Mesenchymal stem cell (in vitro differentiated cells and primary cell): ENCODE results near the gene ZFAND2A.
A peak's percentile ranks its signal among the peaks of the same experiment; 100 is the strongest.
"Not testable (repeated sequence)": the region's sequence is repeated elsewhere in the genome, so short reads cannot be mapped to it uniquely, and the experiment has no call there.

Experiments used
- DNase-seq: peaks from one replicate; pipeline ENCODE4 v3.0.0-alpha.2; 2013
- H2AFZ ChIP-seq: one replicate; pipeline ENCODE4 v1.6.1; 2013; ENCODE audit warnings: low read depth, mild to moderate bottlenecking, control low read depth, inconsistent platforms, low read length, moderate library complexity
- H2AK5ac ChIP-seq: 2 replicates; pipeline ENCODE4 v1.6.1; 2013; ENCODE audit warnings: low read length, moderate library complexity, mild to moderate bottlenecking, inconsistent platforms; ENCODE audit not compliant: severe bottlenecking
- H2BK120ac ChIP-seq: one replicate; pipeline ENCODE4 v1.6.1; 2013; ENCODE audit warnings: low read depth, mild to moderate bottlenecking, inconsistent platforms, low read length, moderate library complexity
- H2BK12ac ChIP-seq, 2 experiments: one replicate each; pipeline ENCODE4 v1.6.1; 2013; ENCODE audit warnings: inconsistent platforms in 2 of 2, low read length in 2 of 2, mild to moderate bottlenecking in 2 of 2, moderate library complexity in 2 of 2, control low read depth in 1 of 2
- H2BK15ac ChIP-seq: one replicate; pipeline ENCODE4 v1.6.1; 2013; ENCODE audit warnings: mild to moderate bottlenecking, low read depth, inconsistent platforms; ENCODE audit not compliant: poor library complexity, severe bottlenecking
- H2BK5ac ChIP-seq: 2 replicates; pipeline ENCODE4 v1.6.1; 2013; ENCODE audit warnings: low read depth, mild to moderate bottlenecking, low read length, control low read depth, inconsistent platforms; ENCODE audit not compliant: poor library complexity, severe bottlenecking
- H3K14ac ChIP-seq, 2 experiments: one replicate each; pipeline ENCODE4 v1.6.1; 2013; ENCODE audit warnings: inconsistent platforms in 2 of 2, low read length in 2 of 2, control low read depth in 1 of 2, mild to moderate bottlenecking in 1 of 2, moderate library complexity in 1 of 2
- H3K18ac ChIP-seq, 2 experiments: one replicate each; pipeline ENCODE4 v1.6.1; 2013; ENCODE audit warnings: inconsistent platforms in 2 of 2, low read length in 2 of 2, control low read depth in 1 of 2, low read depth in 1 of 2, mild to moderate bottlenecking in 1 of 2
- H3K23ac ChIP-seq, 2 experiments: one replicate each; pipeline ENCODE4 v1.6.1; 2013; ENCODE audit warnings: inconsistent platforms in 2 of 2, low read length in 2 of 2, mild to moderate bottlenecking in 2 of 2, moderate library complexity in 2 of 2, control low read depth in 1 of 2
- H3K27ac ChIP-seq: 2 replicates; pipeline ENCODE4 v1.5.1; 2013; ENCODE audit warnings: mild to moderate bottlenecking, moderate library complexity, low read length, control low read depth, inconsistent platforms; ENCODE audit not compliant: poor library complexity, severe bottlenecking
- H3K27me3 ChIP-seq, 2 experiments: 2 replicates each; pipeline versions ENCODE4 v1.6.1 to v1.7.0; 2013; ENCODE audit warnings: low read length in 2 of 2, mild to moderate bottlenecking in 2 of 2, moderate library complexity in 2 of 2, control low read depth in 1 of 2, inconsistent platforms in 1 of 2; ENCODE audit not compliant: control insufficient read depth in 1 of 2, insufficient read depth in 1 of 2
- H3K36me3 ChIP-seq, 2 experiments: 2 replicates each; pipeline versions ENCODE4 v1.6.1 to v1.7.0; 2013; ENCODE audit warnings: low read length in 2 of 2, control low read depth in 1 of 2, inconsistent platforms in 1 of 2, low read depth in 1 of 2, mild to moderate bottlenecking in 1 of 2; ENCODE audit not compliant: insufficient read depth in 2 of 2, control insufficient read depth in 1 of 2
- H3K4ac ChIP-seq, 2 experiments: one replicate each; pipeline ENCODE4 v1.6.1; 2013; ENCODE audit warnings: inconsistent platforms in 2 of 2, low read length in 2 of 2, mild to moderate bottlenecking in 2 of 2, moderate library complexity in 2 of 2, control low read depth in 1 of 2, low read depth in 1 of 2
- H3K4me1 ChIP-seq: 2 replicates; pipeline ENCODE4 v1.6.1; 2013; ENCODE audit warnings: low read depth, low read length, control low read depth; ENCODE audit not compliant: control insufficient read depth, insufficient read depth
- H3K4me2 ChIP-seq: 2 replicates; pipeline ENCODE4 v1.6.1; 2013; ENCODE audit warnings: low read length, mild to moderate bottlenecking, inconsistent platforms; ENCODE audit not compliant: poor library complexity, severe bottlenecking
- H3K4me3 ChIP-seq, 2 experiments: 2 replicates each; pipeline versions ENCODE4 v1.5.1 to v1.7.0; 2013; ENCODE audit warnings: low read length in 2 of 2, mild to moderate bottlenecking in 2 of 2, control low read depth in 1 of 2, low read depth in 1 of 2; ENCODE audit not compliant: insufficient read depth in 1 of 2
- H3K79me1 ChIP-seq: replicated peaks from 2 replicates; pipeline ENCODE4 v1.6.1; 2013; ENCODE audit warnings: mild to moderate bottlenecking, control low read depth, low read length, inconsistent platforms; ENCODE audit not compliant: poor library complexity, severe bottlenecking
- H3K9ac ChIP-seq: 2 replicates; pipeline ENCODE4 v1.7.0; 2013; ENCODE audit warnings: mild to moderate bottlenecking, low read length, moderate library complexity
- H3K9me3 ChIP-seq: 2 replicates; pipeline ENCODE4 v1.7.0; 2013; ENCODE audit warnings: mild to moderate bottlenecking, low read length; ENCODE audit not compliant: control insufficient read depth
- H4K8ac ChIP-seq: one replicate; pipeline ENCODE4 v1.6.1; 2013; ENCODE audit warnings: inconsistent platforms, mild to moderate bottlenecking, low read length, moderate library complexity
- H4K91ac ChIP-seq: one replicate; pipeline ENCODE4 v1.6.1; 2013; ENCODE audit warnings: mild to moderate bottlenecking, low read length, inconsistent platforms
- WGBS: methylation state at CpG from one replicate; pipeline ENCODE4 v1.1.7; 2013; ENCODE audit warnings: mixed read lengths; 5-methylcytosine and 5-hydroxymethylcytosine counted together

ZFAND2A gene

GRCh38 chr7:1202914-1203313 is 42.9 kb upstream of the ZFAND2A start:
- H4K91ac ChIP-seq, H3K23ac ChIP-seq, H2BK15ac ChIP-seq, H3K14ac ChIP-seq, H3K9ac ChIP-seq, H2BK120ac ChIP-seq, H2BK5ac ChIP-seq, H3K79me1 ChIP-seq, H3K4ac ChIP-seq, H3K27ac ChIP-seq, H3K18ac ChIP-seq, H2BK12ac ChIP-seq, H3K4me2 ChIP-seq, H2AFZ ChIP-seq, DNase-seq, H3K4me3 ChIP-seq, H3K36me3 ChIP-seq, H2AK5ac ChIP-seq, H4K8ac ChIP-seq, H3K4me1 ChIP-seq, H3K9me3 ChIP-seq: not testable (repeated sequence)
- H3K27me3 ChIP-seq = peaks cover 17 to 31% of the 10 kb centered on the region in 2 experiments
- 98% methylated on average over 5 of the region's 6 CpGs for WGBS

GRCh38 chr7:1201916-1202315 is 41.9 kb upstream of the ZFAND2A start:
- Histone ChIP-seq H2BK15ac (no peak overlapping the region), H2AFZ (no peak overlapping the region), H4K91ac (no peak overlapping the region), H2BK120ac (no peak overlapping the region), H3K27ac (no peak overlapping the region), H3K9ac (no peak overlapping the region), H2BK5ac (no peak overlapping the region), H2BK12ac (no peak overlapping the region), H3K79me1 (no peaks in the 10 kb centered on the region), H3K4me3 (no peak overlapping the region), H3K4ac (no peak overlapping the region), H3K4me2 (no peak overlapping the region), H2AK5ac (no peak overlapping the region), H3K36me3 (no peaks in the 10 kb centered on the region), H3K23ac (no peak overlapping the region), H3K18ac (no peak overlapping the region), H4K8ac (no peak overlapping the region), H3K9me3 (no peaks in the 10 kb centered on the region), H3K14ac (no peak overlapping the region), H3K27me3 (peaks cover 17 to 31% of the 10 kb centered on the region in 2 experiments), H3K4me1 (peaks cover 2% of the 10 kb centered on the region)
- DNase-seq = no peak
- WGBS = 79% methylated on average over 14 of the region's 15 CpGs

DNA sequence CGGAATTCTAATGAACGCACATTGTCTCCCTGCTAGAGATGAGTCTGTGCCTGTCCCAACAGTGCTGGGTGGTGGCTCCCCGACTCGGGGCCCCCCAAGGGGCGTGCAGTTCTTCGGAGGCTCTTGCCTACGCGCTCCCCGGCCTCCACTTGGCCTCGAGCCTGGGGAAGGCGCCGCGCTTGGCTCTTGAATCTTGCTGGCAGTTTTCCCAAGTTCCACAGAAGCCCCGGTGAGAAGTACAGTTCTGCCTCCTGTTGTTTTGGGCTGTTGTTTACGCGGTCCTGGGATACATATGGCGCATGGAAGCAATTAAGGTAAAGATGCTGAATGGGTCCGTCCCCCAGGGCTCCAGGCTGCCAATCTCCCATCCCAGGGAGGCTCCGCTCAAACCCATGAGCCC is 40.0 kb upstream of the ZFAND2A start:
- Histone ChIP-seq H3K4ac (no peak overlapping the region), H2BK12ac (no peak overlapping the region), H3K36me3 (no peaks in the 10 kb centered on the region), H3K27ac (no peak overlapping the region), H3K14ac (no peak overlapping the region), H3K9ac (no peak overlapping the region), H3K4me3 (no peak overlapping the region), H2BK120ac (no peak overlapping the region), H3K18ac (no peak overlapping the region), H2BK5ac (no peak overlapping the region), H2AFZ (no peak overlapping the region), H3K79me1 (no peaks in the 10 kb centered on the region), H3K27me3 (peaks cover 23 to 35% of the 10 kb centered on the region in 2 experiments), H3K23ac (no peak overlapping the region), H4K8ac (no peak overlapping the region), H3K4me2 (no peak overlapping the region), H4K91ac (no peak overlapping the region), H3K9me3 (no peaks in the 10 kb centered on the region), H3K4me1 (peaks cover 2% of the 10 kb centered on the region), H2BK15ac (no peak overlapping the region), H2AK5ac (no peak overlapping the region)
- no peak for DNase-seq
- WGBS = 88% methylated on average over 19 of the region's 19 CpGs

GRCh38 chr7:1197997-1198625 is 38.1 kb upstream of the ZFAND2A start:
- no peak overlapping the region for H4K8ac ChIP-seq
- peaks cover 2% of the 10 kb centered on the region for H3K4me1 ChIP-seq
- H2BK5ac ChIP-seq = no peak overlapping the region
- H3K18ac ChIP-seq = no peak overlapping the region
- no peak overlapping the region for H3K4me2 ChIP-seq
- H3K27ac ChIP-seq = no peak overlapping the region
- no peak overlapping the region for H3K4ac ChIP-seq
- no peaks in the 10 kb centered on the region for H3K9me3 ChIP-seq
- H3K79me1 ChIP-seq = no peaks in the 10 kb centered on the region
- H3K23ac ChIP-seq = no peak overlapping the region
- H3K27me3 ChIP-seq = peaks cover 18 to 45% of the 10 kb centered on the region in 2 experiments
- 60% methylated on average over 13 of the region's 15 CpGs for WGBS
- H3K4me3 ChIP-seq = no peak overlapping the region
- H3K36me3 ChIP-seq = no peaks in the 10 kb centered on the region
- no peak overlapping the region for H4K91ac ChIP-seq
- DNase-seq = peak; percentile 92
- no peak overlapping the region for H2AK5ac ChIP-seq
- no peak overlapping the region for H2AFZ ChIP-seq
- H2BK15ac ChIP-seq = no peak overlapping the region
- peak overlapping the region in 1 of 2 experiments; percentile 15 for H3K14ac ChIP-seq
- peak overlapping the region; percentile 15 for H3K9ac ChIP-seq
- no peak overlapping the region for H2BK120ac ChIP-seq
- no peak overlapping the region for H2BK12ac ChIP-seq
